ENCODE measurements around the gene ACOT11.

DNA sequence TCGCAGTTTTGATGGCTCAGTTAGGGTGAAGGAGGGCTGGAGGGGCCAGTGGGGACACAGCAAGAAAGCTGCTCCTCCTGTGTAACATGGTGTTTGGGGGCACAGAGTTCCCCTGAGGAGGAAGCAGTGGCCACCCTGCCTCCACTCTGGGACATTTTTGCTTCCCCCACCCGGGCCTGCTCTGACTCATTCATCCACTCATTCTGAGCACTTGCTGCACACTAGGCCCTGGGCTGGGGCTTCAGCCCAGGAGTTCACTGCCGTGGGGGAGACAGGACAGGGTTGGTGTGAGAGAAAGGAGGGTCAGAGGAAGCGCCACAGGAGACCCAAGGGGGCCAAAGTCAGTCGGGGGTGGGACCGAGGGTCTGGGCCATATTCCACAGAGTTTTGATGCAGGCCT is 41.4 kb upstream of the ACOT11 start:
- TF ChIP-seq, protein P1, sequence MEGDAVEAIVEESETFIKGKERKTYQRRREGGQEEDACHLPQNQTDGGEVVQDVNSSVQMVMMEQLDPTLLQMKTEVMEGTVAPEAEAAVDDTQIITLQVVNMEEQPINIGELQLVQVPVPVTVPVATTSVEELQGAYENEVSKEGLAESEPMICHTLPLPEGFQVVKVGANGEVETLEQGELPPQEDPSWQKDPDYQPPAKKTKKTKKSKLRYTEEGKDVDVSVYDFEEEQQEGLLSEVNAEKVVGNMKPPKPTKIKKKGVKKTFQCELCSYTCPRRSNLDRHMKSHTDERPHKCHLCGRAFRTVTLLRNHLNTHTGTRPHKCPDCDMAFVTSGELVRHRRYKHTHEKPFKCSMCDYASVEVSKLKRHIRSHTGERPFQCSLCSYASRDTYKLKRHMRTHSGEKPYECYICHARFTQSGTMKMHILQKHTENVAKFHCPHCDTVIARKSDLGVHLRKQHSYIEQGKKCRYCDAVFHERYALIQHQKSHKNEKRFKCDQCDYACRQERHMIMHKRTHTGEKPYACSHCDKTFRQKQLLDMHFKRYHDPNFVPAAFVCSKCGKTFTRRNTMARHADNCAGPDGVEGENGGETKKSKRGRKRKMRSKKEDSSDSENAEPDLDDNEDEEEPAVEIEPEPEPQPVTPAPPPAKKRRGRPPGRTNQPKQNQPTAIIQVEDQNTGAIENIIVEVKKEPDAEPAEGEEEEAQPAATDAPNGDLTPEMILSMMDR (IDR thresholded peaks at IDR 0.05) = no peak
- TF ChIP-seq EZH2phosphoT487 (IDR thresholded peaks at IDR 0.05) (no peak), EZH2 (IDR thresholded peaks at IDR 0.05) (no peak)

Measured in neural progenitor cell (in vitro differentiated cells).